ENCODE data around the gene GNG12. TPM values are rescaled to one million over a fixed set of nuclear protein-coding genes. Genes with fewer than 3 reads are reported as not detected.

The GNG12 gene
- total and polyA plus RNA-seq, 2 experiments from 2014 or later, result 265 to 309 TPM

GRCh38 chr1:67861856-67862516 is 28.7 kb upstream of the GNG12 start:
- Histone ChIP-seq H3K36me3 (ENCODE audit: low read depth) (no peaks in the 10 kb centered on the region), H3K4me3 (no peak overlapping the region), H4K20me1 (ENCODE audit: insufficient read depth) (no peaks in the 10 kb centered on the region), H3K9me3 (ENCODE audit: low read depth) (no peaks in the 10 kb centered on the region), H3F3A (ENCODE audit: insufficient read depth) (no peaks in the 10 kb centered on the region), H3K9ac (no peak overlapping the region), H3K4me1 (ENCODE audit: insufficient read depth) (no peaks in the 10 kb centered on the region), H3K9me2 (ENCODE audit: insufficient read depth) (no peaks in the 10 kb centered on the region), H3K79me2 (ENCODE audit: insufficient read depth) (no peaks in the 10 kb centered on the region), H2AFZ (no peak overlapping the region), H3K27ac (no peak overlapping the region), H3K4me2 (ENCODE audit: unreplicated experiment) (no peak overlapping the region), H3K27me3 (replicated peaks; ENCODE audit: insufficient read depth) (no peaks in the 10 kb centered on the region)
- in situ Hi-C loops (cut with MboI), result no loop called here
- no peak for DNase-seq
- WGBS, 2 experiments (ENCODE audit: low coverage in 1 of 2, low lambda C conversion rate in 2 of 2, missing lambda C conversion rate in 2 of 2), result 100% methylated on average over 1 of the region's 1 CpG
- no peak for TF ChIP-seq EZH2 (IDR thresholded peaks at IDR 0.05; ENCODE audit: insufficient read depth, poor library complexity, severe bottlenecking)
- TF ChIP-seq EZH2phosphoT487 (IDR thresholded peaks at IDR 0.05; ENCODE audit: insufficient read depth, low read depth), result no peak

DNA sequence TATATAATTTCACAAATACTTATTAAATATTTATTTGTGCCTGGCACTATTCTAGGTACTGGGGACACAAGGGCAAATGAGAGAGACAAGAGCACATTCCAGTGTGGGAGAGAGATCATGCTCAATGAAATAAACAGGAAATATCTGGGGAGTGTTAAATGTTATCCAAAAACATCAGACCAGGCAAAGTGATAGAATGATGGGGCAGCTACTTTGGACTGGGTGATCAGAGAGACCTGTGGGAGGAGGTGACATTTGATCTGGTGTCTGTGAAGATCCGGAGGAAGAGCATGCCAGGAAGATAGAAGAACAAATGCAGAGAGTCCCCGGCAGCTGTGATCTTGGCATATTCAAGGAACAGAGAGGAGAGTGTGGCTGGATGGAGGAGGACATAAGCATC is 27.5 kb upstream of the GNG12 start:
- H3K27me3 ChIP-seq (replicated peaks; ENCODE audit: insufficient read depth), result no peaks in the 10 kb centered on the region
- WGBS, 2 experiments (ENCODE audit: low coverage in 1 of 2, low lambda C conversion rate in 2 of 2, missing lambda C conversion rate in 2 of 2), result 91 to 94% methylated on average over 2 of the region's 2 CpGs
- no peaks in the 10 kb centered on the region for H3K79me2 ChIP-seq (ENCODE audit: insufficient read depth)
- in situ Hi-C loops (cut with MboI), result no loop called here
- no peaks in the 10 kb centered on the region for H3K9me3 ChIP-seq (ENCODE audit: low read depth)
- H3K4me1 ChIP-seq (ENCODE audit: insufficient read depth), result no peaks in the 10 kb centered on the region
- no peaks in the 10 kb centered on the region for H3K9me2 ChIP-seq (ENCODE audit: insufficient read depth)
- H3F3A ChIP-seq (ENCODE audit: insufficient read depth), result no peaks in the 10 kb centered on the region
- no peak overlapping the region for H3K4me2 ChIP-seq (ENCODE audit: unreplicated experiment)
- H3K4me3 ChIP-seq, result no peak overlapping the region
- no peak for DNase-seq
- no peaks in the 10 kb centered on the region for H4K20me1 ChIP-seq (ENCODE audit: insufficient read depth)
- no peak overlapping the region for H3K27ac ChIP-seq
- no peaks in the 10 kb centered on the region for H3K36me3 ChIP-seq (ENCODE audit: low read depth)
- H3K9ac ChIP-seq, result no peak overlapping the region
- TF ChIP-seq EZH2phosphoT487 (IDR thresholded peaks at IDR 0.05; ENCODE audit: insufficient read depth, low read depth) (no peak), EZH2 (IDR thresholded peaks at IDR 0.05; ENCODE audit: insufficient read depth, poor library complexity, severe bottlenecking) (no peak)
- no peak overlapping the region for H2AFZ ChIP-seq

GRCh38 chr1:67856921-67857320 is 23.7 kb upstream of the GNG12 start:
- no peaks in the 10 kb centered on the region for H3K36me3 ChIP-seq (ENCODE audit: low read depth)
- H4K20me1 ChIP-seq (ENCODE audit: insufficient read depth), result no peaks in the 10 kb centered on the region
- no peak overlapping the region for H3K27ac ChIP-seq
- in situ Hi-C loops (cut with MboI), result loop anchor here (10.0 kb wide), 1 partner anchor 488 kb away; no protein-coding TSS in a partner anchor
- H3K9me3 ChIP-seq (ENCODE audit: low read depth), result no peaks in the 10 kb centered on the region
- H3F3A ChIP-seq (ENCODE audit: insufficient read depth), result no peaks in the 10 kb centered on the region
- no peak overlapping the region for H3K9ac ChIP-seq
- no peak overlapping the region for H3K4me2 ChIP-seq (ENCODE audit: unreplicated experiment)
- no peaks in the 10 kb centered on the region for H3K9me2 ChIP-seq (ENCODE audit: insufficient read depth)
- no peaks in the 10 kb centered on the region for H3K4me1 ChIP-seq (ENCODE audit: insufficient read depth)
- no peaks in the 10 kb centered on the region for H3K27me3 ChIP-seq (replicated peaks; ENCODE audit: insufficient read depth)
- H3K79me2 ChIP-seq (ENCODE audit: insufficient read depth), result no peaks in the 10 kb centered on the region
- 84 to 86% methylated on average over 4 of the region's 4 CpGs for WGBS, 2 experiments (ENCODE audit: low coverage in 1 of 2, low lambda C conversion rate in 2 of 2, missing lambda C conversion rate in 2 of 2)
- TF ChIP-seq EZH2 (IDR thresholded peaks at IDR 0.05; ENCODE audit: insufficient read depth, poor library complexity, severe bottlenecking), result no peak
- TF ChIP-seq EZH2phosphoT487 (IDR thresholded peaks at IDR 0.05; ENCODE audit: insufficient read depth, low read depth), result no peak
- no peak overlapping the region for H2AFZ ChIP-seq
- DNase-seq, result no peak
- no peak overlapping the region for H3K4me3 ChIP-seq

- Histone ChIP-seq H4K20me1 (ENCODE audit: insufficient read depth) (no peaks in the 10 kb centered on the region), H3K9me2 (ENCODE audit: insufficient read depth) (no peaks in the 10 kb centered on the region), H3K27me3 (replicated peaks; ENCODE audit: insufficient read depth) (no peaks in the 10 kb centered on the region), H3K4me3 (no peak overlapping the region), H3K4me2 (ENCODE audit: unreplicated experiment) (no peak overlapping the region), H3K9me3 (ENCODE audit: low read depth) (no peaks in the 10 kb centered on the region), H3K36me3 (ENCODE audit: low read depth) (no peaks in the 10 kb centered on the region), H3K27ac (no peak overlapping the region), H3K79me2 (ENCODE audit: insufficient read depth) (no peaks in the 10 kb centered on the region), H2AFZ (0 out of 2 replicates have a peak overlapping the region, but pooled peaks have one; percentile 13), H3K4me1 (ENCODE audit: insufficient read depth) (peaks cover 1% of the 10 kb centered on the region), H3F3A (ENCODE audit: insufficient read depth) (no peaks in the 10 kb centered on the region), H3K9ac (no peak overlapping the region)
- no peak for DNase-seq
- 72 to 73% methylated on average over 2 of the region's 2 CpGs for WGBS, 2 experiments (ENCODE audit: low coverage in 1 of 2, low lambda C conversion rate in 2 of 2, missing lambda C conversion rate in 2 of 2)
- in situ Hi-C loops (cut with MboI), result loop anchor here (10.0 kb wide), 1 partner anchor 489 kb away; no protein-coding TSS in a partner anchor
- TF ChIP-seq EZH2phosphoT487 (IDR thresholded peaks at IDR 0.05; ENCODE audit: insufficient read depth, low read depth) (no peak), EZH2 (IDR thresholded peaks at IDR 0.05; ENCODE audit: insufficient read depth, poor library complexity, severe bottlenecking) (no peak)
These were observed 22.7 kb upstream of the GNG12 start for GRCh38 chr1:67855961-67856360.
